ENCODE results near the gene BICDL1.

The BICDL1 gene

GRCh38 chr12:120103044-120103338, 114.0 kb downstream of the BICDL1 start:
- no peak for DNase-seq

DNA sequence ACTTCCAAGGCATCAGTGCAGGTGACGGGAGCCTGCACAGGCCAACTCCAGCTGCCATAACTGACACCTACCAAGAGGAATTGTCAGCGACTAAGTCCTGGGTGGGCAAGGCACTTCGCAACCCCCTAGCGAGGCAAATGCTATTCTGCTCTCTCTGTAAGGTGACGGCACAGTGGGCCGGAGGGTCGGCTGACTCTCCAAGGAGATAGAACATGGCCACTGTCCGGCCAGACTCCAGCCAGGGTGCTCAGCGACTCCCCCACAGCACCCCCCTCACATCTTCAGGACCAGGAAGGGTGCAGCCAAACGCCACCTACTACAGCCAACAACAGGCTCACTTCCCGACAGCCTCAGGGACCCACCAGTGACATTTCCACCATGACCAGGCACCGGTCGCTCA, 114.3 kb downstream of the BICDL1 start:
- DNase-seq: no peak

DNA sequence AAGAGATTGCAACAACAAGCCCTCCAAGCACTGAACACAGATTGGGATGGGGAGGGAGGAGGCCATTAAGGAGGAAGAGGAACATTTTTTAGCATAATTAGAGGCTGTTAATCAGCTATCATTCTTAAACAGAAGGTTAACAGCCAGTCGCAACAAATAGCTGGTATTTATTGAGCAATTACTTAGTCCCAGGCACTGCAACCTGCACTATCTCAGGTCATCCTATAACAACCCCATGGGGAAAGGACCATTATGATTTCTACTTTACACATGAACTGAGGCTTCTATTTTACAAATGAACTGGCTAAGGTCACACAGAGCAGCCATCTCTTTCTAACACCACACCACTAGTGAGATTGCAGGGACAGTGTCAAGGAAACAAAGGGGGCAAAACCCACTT, 117.1 kb downstream of the BICDL1 start:
- no peak for DNase-seq

DNA sequence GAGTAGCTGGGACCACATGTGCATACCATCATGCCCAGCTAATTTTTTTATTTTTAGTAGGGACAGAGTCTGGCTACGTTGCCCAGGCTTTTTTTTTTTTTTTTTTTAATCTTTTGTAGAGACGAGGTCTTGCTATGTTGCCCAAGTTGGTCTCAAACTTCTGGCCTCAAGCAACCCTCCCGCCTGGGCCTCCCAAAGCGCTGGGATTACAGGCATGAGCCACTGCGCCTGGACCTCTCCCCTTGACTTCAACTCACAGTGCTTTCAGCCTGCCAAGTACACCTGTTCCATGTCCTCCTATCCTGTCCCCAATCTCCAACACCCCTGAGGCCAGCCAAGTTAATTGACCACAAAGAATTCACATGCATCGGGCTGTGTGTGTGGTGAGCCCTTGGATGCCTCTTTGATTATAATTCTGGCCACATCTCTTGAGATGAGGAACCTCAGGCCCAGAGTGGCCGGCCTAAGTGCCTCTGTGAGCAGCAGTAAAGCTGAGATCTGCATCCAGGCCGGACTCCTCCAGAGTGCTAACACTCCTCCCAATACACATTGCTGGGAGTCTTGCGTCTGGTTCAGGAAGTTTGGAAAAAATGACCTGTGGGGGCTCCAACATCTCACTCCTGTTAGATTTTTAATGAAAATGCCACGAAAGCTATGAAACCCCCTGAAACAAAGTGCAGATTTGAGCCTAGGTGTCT, 120.7 kb downstream of the BICDL1 start:
- DNase-seq: no peak

DNA sequence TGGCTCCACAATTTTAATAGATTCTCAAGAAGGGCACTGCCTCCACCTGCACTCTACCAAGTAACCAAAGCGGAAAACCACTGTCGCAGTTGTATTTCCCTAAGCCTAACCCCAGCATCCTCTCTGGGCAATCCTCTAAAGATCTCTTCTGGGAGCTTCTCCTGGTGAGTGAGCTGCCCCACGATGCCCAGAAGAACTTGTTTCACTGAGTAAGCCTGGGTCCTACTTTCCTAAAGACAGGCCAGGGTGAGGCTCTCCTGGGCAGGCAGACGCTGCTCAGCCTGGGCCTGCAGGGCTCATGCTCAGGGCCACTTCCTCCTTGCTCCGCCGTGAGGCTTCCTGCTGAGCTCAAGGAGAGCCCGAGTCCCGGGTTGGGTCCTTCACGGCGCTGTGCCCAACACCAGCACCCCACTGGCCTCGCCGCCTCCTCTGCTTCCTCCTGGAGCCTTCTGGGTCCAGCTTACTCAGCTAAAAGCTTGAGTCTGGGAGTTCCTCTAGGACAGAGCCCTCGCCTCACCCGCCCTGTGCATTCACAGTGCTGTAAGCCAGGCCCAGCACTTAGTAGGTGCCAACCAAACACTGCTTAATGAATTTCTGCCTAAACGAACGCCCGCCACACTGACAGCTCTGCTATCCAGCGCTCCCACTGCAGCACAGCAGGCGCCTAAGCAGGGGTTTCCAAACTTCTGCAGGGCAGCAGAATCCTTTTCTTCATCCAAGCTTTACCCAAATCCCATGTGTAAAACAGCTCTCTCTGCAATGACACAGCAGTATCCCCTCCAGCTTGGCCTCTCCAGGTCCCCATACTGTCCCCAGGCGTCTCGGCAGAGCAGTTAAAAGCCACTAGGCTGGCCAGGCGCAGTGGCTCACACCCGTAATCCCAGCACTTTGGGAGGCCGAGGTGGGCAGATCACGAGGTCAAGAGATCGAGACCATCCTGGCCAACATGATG, 121.8 kb downstream of the BICDL1 start:
- DNase-seq: peak; percentile 64

DNA sequence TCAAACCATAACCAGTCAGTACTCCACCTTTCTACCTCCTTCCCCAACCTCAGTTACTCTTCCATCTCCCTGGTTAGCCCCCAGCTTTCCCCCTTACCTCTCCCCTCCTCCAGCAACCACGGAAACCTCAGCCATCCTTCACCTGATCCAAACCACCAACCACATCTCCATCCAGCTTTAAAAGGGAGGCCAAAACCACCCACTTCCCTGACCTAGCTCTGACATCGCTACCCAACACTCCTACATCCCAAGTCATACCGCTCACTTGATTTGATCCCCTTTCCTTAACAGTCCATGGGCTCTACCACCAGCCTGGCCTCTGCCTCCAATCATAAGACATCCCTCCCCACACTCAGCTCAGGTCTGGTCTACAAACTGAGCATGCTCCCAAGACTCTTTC, 126.0 kb downstream of the BICDL1 start:
- no peak for DNase-seq

DNA sequence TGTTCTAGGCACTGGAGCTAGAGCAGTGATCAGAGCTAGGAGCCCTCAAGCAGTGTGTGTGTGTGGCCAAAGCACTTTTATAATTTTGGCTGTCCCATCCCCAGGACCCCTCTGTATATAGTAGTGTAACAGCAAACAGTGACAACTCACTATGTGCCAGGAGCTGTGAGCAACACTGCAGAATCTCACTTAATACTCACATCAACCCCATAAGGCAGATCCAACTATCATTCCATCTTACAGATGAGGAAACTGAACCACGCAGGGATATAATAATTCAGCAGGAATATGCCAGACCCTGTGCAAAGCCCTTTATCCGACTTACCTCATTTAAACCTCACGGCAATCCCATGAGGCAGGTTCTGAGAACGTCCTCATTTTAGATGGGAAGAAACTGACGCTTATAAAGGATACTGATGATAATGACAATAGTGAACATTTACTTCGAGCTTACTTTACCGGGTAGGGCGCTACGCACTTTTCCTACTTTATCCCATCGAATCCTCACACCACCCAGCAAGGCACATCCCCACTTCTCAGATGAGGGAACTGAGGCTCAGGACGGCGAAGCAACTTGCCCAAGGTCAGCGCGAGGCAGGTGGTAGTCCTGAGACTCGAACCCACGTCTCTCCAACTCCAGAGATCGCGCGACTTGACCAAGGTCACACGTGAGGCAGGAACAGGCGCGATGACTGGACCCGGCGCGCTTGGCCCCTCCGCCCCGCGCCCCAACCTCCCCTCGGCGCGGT, 126.8 kb downstream of the BICDL1 start:
- DNase-seq: peak; percentile 30

- no peak for DNase-seq
Observed at GRCh38 chr12:120116441-120116791, 127.4 kb downstream of the BICDL1 start, which contains the start of gene RAB35. TSS of gene RAB35 (minus strand) at chr12:120116753. CDS start at chr12:120116650, 103 bp downstream.

GRCh38 chr12:120116792-120117651, 128.0 kb downstream of the BICDL1 start:
- peak; percentile 97 for DNase-seq

DNA sequence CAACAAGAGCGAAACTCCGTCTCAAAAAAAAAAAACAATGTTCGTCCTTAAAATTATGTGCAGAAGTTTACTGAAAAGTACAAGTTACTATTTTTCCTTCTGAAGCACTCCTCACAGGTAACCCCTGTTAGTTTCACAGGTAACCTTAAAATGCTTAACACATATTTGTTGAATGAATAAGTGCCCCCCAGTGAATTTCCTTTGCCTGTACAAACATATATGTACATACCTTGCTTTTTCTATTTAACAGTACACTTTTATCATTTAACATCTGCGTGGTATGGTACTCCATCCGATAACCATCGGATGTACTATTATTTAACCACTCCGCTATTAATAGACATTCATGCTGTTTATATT, 128.9 kb downstream of the BICDL1 start:
- DNase-seq: no peak

DNA sequence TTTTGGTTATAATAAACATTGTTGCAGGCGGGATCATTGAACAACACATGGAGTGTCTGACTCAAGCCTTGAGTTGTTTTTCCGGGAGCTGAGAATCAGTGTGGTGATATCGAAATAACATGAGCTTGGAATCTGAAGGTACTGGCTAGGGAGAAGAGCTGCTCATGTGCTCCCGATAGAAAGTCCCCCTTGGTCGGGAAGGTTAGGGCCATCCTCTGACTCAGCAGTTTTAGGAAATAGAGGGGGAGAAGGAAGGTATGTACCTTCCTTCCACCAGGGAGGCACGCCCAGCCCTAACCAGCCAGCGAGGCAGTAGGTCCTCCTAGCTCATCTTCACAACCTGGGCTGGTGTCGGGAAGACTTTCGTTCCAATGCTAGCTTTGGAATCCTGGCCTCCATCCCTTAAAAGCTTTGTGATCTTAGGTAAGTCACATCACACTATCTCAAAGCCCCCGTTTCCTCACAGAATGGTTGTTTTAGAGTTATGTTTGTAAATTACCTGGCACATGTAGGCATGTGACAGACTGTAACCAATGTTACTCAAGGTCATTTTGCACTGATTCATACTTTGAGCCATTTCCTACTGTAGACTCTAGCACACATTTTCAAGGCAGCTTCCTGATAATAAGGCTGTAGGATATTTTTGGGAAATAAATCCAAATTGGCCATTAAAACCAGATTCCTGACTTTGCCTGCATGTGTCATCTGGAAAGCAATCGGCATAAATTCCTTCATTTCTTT, 129.5 kb downstream of the BICDL1 start:
- no peak for DNase-seq

DNA sequence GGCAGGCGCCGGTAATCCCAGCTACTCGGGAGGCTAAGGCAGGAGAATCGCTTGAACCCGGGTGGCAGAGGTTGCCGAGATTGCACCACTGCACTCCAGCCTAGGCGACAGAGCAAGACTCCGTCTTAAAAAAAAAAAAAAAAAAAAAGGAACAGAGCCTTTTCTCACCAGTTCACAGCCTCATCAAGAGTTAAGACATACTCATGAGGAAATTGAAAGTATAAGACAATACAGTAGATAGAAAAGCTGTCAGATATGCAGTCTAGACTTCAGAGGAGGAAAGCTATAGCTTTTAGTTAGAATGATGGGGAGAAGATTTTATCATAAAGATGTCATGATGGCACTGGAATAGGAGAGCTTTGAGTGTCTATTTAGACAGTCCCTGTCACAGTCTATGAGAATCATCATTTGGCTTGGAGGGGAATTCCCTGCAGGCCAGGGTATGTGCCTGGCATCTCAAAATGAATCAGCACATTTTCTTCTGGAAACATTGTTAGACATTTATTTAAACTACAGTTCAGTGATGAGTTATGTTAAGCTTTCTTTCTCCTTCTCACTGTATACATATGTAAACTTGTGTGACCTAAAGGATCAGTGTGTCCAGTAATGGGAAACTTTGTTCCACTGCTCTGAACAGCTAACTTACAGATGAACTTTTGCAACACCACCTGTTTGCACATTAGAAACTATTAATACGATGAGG, 130.4 kb downstream of the BICDL1 start:
- peak; percentile 49 for DNase-seq

DNA sequence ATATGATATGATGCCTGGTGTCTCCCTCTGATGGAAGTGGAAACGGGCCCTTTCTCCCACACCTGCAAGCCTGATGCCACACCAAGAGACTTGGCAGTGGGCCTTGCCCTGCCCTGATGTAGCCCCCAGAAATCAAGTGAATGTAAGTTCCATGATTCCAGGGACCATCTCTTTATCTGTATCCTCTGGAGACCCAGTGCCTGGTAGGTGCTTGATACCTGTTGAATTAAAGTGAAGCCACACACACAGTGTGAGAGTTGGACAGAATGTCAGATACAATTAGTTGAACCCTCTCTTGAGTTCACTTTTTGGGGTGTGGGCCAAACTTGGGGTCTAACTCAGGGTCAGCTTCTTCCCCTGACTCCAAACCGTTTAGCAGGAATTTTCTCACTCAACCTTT, 132.3 kb downstream of the BICDL1 start:
- no peak for DNase-seq

GRCh38 chr12:120121766-120122293, 132.8 kb downstream of the BICDL1 start:
- peak; percentile 31 for DNase-seq

GRCh38 chr12:120125029-120125428, 136.0 kb downstream of the BICDL1 start:
- no peak for DNase-seq

DNA sequence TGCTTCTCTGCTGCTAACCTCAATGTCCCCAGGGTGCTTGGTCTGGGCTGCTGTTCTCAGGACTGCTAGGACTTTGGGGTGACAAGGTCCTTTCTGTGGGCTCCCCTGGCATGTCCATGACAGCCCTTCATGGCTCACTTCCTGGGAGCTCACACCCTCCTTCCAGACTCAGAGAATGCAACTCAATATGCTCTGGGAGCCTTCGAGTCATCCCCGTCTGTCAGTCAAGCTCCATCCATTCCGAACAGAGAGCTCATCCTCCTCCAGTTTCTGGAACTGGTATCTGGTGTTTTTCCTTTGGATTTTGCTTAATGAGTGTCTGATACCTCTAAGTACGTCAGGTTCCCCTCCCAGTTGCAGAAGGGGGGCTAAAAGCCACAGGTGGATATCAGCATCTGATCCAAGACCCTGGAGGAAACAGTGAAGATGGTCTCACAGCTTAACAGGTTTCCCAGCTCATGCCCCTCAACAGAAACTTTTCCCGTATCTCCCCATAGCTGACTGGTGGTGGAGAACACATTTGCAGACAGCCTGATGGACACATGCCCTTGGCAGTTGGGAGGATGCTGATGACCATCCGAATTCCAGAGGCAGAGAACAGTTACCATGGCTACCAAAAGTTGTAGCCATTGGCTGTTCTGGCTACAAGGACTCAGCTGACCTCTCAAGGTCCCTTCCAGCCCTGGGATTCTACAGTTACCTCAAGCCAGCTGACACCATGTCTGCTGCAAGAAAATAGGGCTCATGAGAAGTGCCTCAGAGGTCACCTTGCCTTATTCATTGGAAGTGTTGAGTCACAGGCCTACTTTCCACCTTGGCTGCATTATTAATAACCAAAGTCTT, 137.0 kb downstream of the BICDL1 start:
- no peak for DNase-seq

DNA sequence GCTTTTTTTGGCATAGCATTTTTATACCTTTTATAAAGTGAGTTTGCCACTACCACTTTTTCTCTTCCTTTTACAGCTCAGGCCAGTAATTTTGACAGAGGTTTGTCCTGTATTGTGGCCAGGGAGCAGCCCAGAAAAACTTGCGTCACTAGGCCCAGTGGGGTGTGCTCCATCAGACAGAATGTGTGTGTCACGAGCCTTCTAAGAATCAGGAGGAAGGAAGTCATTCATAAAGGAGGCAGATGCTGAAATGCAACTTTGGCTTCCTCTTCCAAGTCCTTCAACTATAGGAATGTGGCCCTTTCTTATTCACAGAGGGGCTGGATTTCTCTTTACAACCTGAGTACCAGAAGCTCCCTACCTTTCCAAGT, 137.6 kb downstream of the BICDL1 start:
- DNase-seq: no peak

- no peak for DNase-seq
Observed at GRCh38 chr12:120130011-120130410, 141.0 kb downstream of the BICDL1 start.

- DNase-seq: no peak
Observed at GRCh38 chr12:120131116-120131515, 142.1 kb downstream of the BICDL1 start.
